ENCODE results near the gene NKAIN4. TPM values are rescaled to one million over a fixed set of nuclear protein-coding genes. Genes with fewer than 3 reads are reported as not detected.

Gene NKAIN4
- total RNA-seq, 4 donors from 2014 or later = not detected

GRCh38 chr20:63272105-63273058, 18.1 kb upstream of the NKAIN4 start, which contains the start of gene ARFGAP1:
ARFGAP1 (plus strand) TSS chr20:63272813; CDS start chr20:63275581, 2,768 bp downstream.
- peaks cover 0 to 18% (median 0%) of the 10 kb centered on the region in 3 donors for H3K36me3 ChIP-seq
- H3K27me3 ChIP-seq = no peaks in the 10 kb centered on the region
- TF ChIP-seq CTCF (IDR thresholded peaks at IDR 0.05) (no peak), POLR2A (IDR thresholded peaks at IDR 0.05) (peak; percentile 49 to 67)
- H3K27ac ChIP-seq = peak within 1 kb of the TSS; percentile 80 to 87 (median 83)
- DNase-seq = peak; percentile 88 to 96 (median 92)
- peak within 1 kb of the TSS; percentile 98 to 99 (median 98) for H3K4me3 ChIP-seq
- H3K4me1 ChIP-seq = peaks cover 3 to 19% (median 11%) of the 10 kb centered on the region in 4 donors
- no peaks in the 10 kb centered on the region for H3K9me3 ChIP-seq

GRCh38 chr20:63270606-63271325, 16.5 kb upstream of the NKAIN4 start:
- peaks cover 0 to 2% (median 0%) of the 10 kb centered on the region in 3 donors for H3K36me3 ChIP-seq
- TF ChIP-seq CTCF (IDR thresholded peaks at IDR 0.05) = no peak
- TF ChIP-seq POLR2A (IDR thresholded peaks at IDR 0.05) = no peak
- no peak overlapping the region for H3K27ac ChIP-seq
- no peaks in the 10 kb centered on the region for H3K9me3 ChIP-seq
- no peak for DNase-seq
- peaks cover 3 to 19% (median 11%) of the 10 kb centered on the region in 4 donors for H3K4me1 ChIP-seq
- no peaks in the 10 kb centered on the region for H3K27me3 ChIP-seq
- H3K4me3 ChIP-seq = no peak overlapping the region

GRCh38 chr20:63269724-63270123, 15.5 kb upstream of the NKAIN4 start:
- no peak for DNase-seq
- H3K27ac ChIP-seq = no peak overlapping the region
- peaks cover 3 to 19% (median 11%) of the 10 kb centered on the region in 4 donors for H3K4me1 ChIP-seq
- no peak overlapping the region for H3K4me3 ChIP-seq
- H3K9me3 ChIP-seq = no peaks in the 10 kb centered on the region
- no peaks in the 10 kb centered on the region for H3K36me3 ChIP-seq
- no peak for TF ChIP-seq POLR2A (IDR thresholded peaks at IDR 0.05)
- TF ChIP-seq CTCF (IDR thresholded peaks at IDR 0.05) = no peak
- no peaks in the 10 kb centered on the region for H3K27me3 ChIP-seq

- no peak overlapping the region for H3K27ac ChIP-seq
- peaks cover 3 to 12% (median 10%) of the 10 kb centered on the region in 4 donors for H3K4me1 ChIP-seq
- TF ChIP-seq POLR2A (IDR thresholded peaks at IDR 0.05) = no peak
- no peak for TF ChIP-seq CTCF (IDR thresholded peaks at IDR 0.05)
- DNase-seq = no peak
- H3K36me3 ChIP-seq = no peaks in the 10 kb centered on the region
- no peaks in the 10 kb centered on the region for H3K27me3 ChIP-seq
- no peaks in the 10 kb centered on the region for H3K9me3 ChIP-seq
- H3K4me3 ChIP-seq = no peak overlapping the region
Measured at GRCh38 chr20:63268671-63269439, 14.6 kb upstream of the NKAIN4 start.

GRCh38 chr20:63268256-63268655, 14.0 kb upstream of the NKAIN4 start:
- Histone ChIP-seq H3K9me3 (no peaks in the 10 kb centered on the region), H3K36me3 (no peaks in the 10 kb centered on the region), H3K27ac (no peak overlapping the region), H3K27me3 (no peaks in the 10 kb centered on the region), H3K4me3 (no peak overlapping the region), H3K4me1 (peaks cover 0 to 10% (median 4%) of the 10 kb centered on the region in 4 donors)
- TF ChIP-seq POLR2A (IDR thresholded peaks at IDR 0.05) (no peak), CTCF (IDR thresholded peaks at IDR 0.05) (no peak)
- DNase-seq = no peak
